Caco-2 (cell line): ENCODE results near the gene FASLG. TPM values are rescaled to one million over a fixed set of nuclear protein-coding genes. Genes with fewer than 3 reads are reported as not detected.

Experiments
- BruUV-seq: library from RNA; stranded (reverse); fragments of 400-500 nt; replicated peaks from 2 replicates; lab custom pipeline; 2021; lab: Mats Ljungman, UMichigan
- CTCF ChIA-PET: fragments of 300-600 bp; sonication (Branson Sonifier 250); formaldehyde crosslinking; loops from one replicate; lab custom pipeline; 2022; ENCODE audit warnings: antibody characterized with exemption; lab: Charles Lee
- POLR2A ChIA-PET: fragments of 300-600 bp; sonication (Branson Sonifier 250); formaldehyde crosslinking; loops from one replicate; lab custom pipeline; 2022; ENCODE audit warnings: antibody characterized with exemption; lab: Charles Lee
- DNase-seq, 2 experiments: peaks; one replicate each; pipeline versions ENCODE4 v3.0.0 to v3.0.0-alpha.2; 2020 to 2022
- H3K27me3 ChIP-seq: replicated peaks from 2 replicates; pipeline ENCODE4 v1.6.0; 2011; ENCODE audit warnings: low read length; ENCODE audit not compliant: control insufficient read depth, insufficient read depth
- H3K36me3 ChIP-seq: 2 replicates; pipeline ENCODE4 v1.5.1; 2011; ENCODE audit warnings: low read length; ENCODE audit not compliant: control insufficient read depth, insufficient read depth
- H3K4me1 ChIP-seq: fragments of 250-450 bp; sonication (Bioruptor Pico); 2 replicates; pipeline ENCODE4 v1.5.1; 2020; ENCODE audit warnings: mild to moderate bottlenecking
- H3K4me3 ChIP-seq: 2 replicates; pipeline ENCODE4 v1.5.1; 2011; ENCODE audit warnings: low read depth, mild to moderate bottlenecking, control low read depth, low read length
- H3K9me3 ChIP-seq: fragments of 250-450 bp; sonication (Bioruptor Pico); 2 replicates; pipeline ENCODE4 v1.5.1; 2020; ENCODE audit warnings: mild to moderate bottlenecking, moderate library complexity
- H3K27ac Mint-ChIP-seq: one replicate; pipeline ENCODE4 v1.8.0; 2022; ENCODE audit warnings: mixed read lengths; ENCODE audit not compliant: unreplicated experiment
- H3K27me3 Mint-ChIP-seq: one replicate; pipeline ENCODE4 v1.8.0; 2022; ENCODE audit warnings: mixed read lengths; ENCODE audit not compliant: insufficient read depth, unreplicated experiment
- H3K36me3 Mint-ChIP-seq: one replicate; pipeline ENCODE4 v1.8.0; 2022; ENCODE audit warnings: mild to moderate bottlenecking, mixed read lengths; ENCODE audit not compliant: insufficient read depth, unreplicated experiment
- H3K4me1 Mint-ChIP-seq: one replicate; pipeline ENCODE4 v1.8.0; 2022; ENCODE audit warnings: low read depth, mixed read lengths; ENCODE audit not compliant: unreplicated experiment
- H3K4me3 Mint-ChIP-seq: one replicate; pipeline ENCODE4 v1.8.0; 2022; ENCODE audit warnings: mild to moderate bottlenecking, moderate library complexity, mixed read lengths; ENCODE audit not compliant: unreplicated experiment
- H3K9me3 Mint-ChIP-seq: one replicate; pipeline ENCODE4 v1.8.0; 2022; ENCODE audit warnings: mixed read lengths; ENCODE audit not compliant: unreplicated experiment
- intact Hi-C: fragments of 100-400 bp; cut with micrococcal nuclease; formaldehyde crosslinking; loops from one replicate; pipeline ENCODE4 v1.10.0; 2022; ENCODE audit not compliant: unreplicated experiment
- total RNA-seq: library from RNA; stranded (reverse); gene quantifications from 2 replicates; pipeline ENCODE4 v1.2.3, GENCODE V29; 2022
- TF ChIP-seq, protein P1 (sequence below), 2 experiments: fragments of 200-600 bp in 1 of 2; IDR thresholded peaks; 1 replicate in 1 of 2; 2 replicates in 1 of 2; pipeline versions ENCODE4 v1.5.1 to v1.8.0; 2011 to 2022; ENCODE audit warnings: antibody characterized with exemption in 1 of 2, control low read depth in 1 of 2, inconsistent platforms in 1 of 2, low read depth in 1 of 2, low read length in 1 of 2, mild to moderate bottlenecking in 1 of 2, moderate library complexity in 1 of 2; ENCODE audit not compliant: insufficient read depth in 1 of 2, severe bottlenecking in 1 of 2, unreplicated experiment in 1 of 2

FASLG gene
- total RNA-seq, 1 experiment from 2014 or later, result not detected

DNA sequence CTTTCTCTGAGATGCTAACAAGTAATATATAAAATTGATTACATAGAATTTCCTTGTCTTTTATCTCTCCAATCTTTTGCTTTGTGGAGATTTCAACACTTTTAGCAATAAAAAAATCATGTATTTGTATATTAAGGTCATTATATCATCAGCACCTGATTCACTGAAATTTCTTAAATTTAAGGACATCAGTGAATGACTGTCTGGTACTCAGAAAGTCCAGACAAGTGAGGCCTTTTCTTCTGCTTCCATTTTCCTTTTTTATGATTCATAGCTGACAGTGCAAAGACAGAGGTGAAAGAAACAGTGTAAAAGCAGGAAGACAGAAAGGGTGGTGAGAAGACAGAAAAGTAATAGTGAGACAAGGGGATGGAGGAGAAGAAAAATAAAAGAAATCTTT lies 54.6 kb downstream of the FASLG start:
- H3K4me3 Mint-ChIP-seq, result no peak overlapping the region
- ChIA-PET POLR2A (no interaction called here), CTCF (no interaction called here)
- H3K4me1 ChIP-seq, result peaks cover 7% of the 10 kb centered on the region; the same call in 1 of the 2 replicates
- H3K27me3 ChIP-seq, result no peaks in the 10 kb centered on the region
- no peaks in the 10 kb centered on the region for H3K36me3 ChIP-seq
- H3K9me3 Mint-ChIP-seq, result no peaks in the 10 kb centered on the region
- no TSS peak for BruUV-seq
- H3K27me3 Mint-ChIP-seq, result no peaks in the 10 kb centered on the region
- H3K4me3 ChIP-seq, result no peak overlapping the region
- H3K36me3 Mint-ChIP-seq, result no peaks in the 10 kb centered on the region
- H3K9me3 ChIP-seq, result no peaks in the 10 kb centered on the region
- intact Hi-C loops, result no loop called here
- peaks cover 13% of the 10 kb centered on the region for H3K4me1 Mint-ChIP-seq
- H3K27ac Mint-ChIP-seq, result no peak overlapping the region
- TF ChIP-seq, protein P1, sequence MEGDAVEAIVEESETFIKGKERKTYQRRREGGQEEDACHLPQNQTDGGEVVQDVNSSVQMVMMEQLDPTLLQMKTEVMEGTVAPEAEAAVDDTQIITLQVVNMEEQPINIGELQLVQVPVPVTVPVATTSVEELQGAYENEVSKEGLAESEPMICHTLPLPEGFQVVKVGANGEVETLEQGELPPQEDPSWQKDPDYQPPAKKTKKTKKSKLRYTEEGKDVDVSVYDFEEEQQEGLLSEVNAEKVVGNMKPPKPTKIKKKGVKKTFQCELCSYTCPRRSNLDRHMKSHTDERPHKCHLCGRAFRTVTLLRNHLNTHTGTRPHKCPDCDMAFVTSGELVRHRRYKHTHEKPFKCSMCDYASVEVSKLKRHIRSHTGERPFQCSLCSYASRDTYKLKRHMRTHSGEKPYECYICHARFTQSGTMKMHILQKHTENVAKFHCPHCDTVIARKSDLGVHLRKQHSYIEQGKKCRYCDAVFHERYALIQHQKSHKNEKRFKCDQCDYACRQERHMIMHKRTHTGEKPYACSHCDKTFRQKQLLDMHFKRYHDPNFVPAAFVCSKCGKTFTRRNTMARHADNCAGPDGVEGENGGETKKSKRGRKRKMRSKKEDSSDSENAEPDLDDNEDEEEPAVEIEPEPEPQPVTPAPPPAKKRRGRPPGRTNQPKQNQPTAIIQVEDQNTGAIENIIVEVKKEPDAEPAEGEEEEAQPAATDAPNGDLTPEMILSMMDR (IDR thresholded peaks at IDR 0.05; ENCODE audit: insufficient read depth in 1 of 2, low read depth in 1 of 2, low read length in 1 of 2, severe bottlenecking in 1 of 2, unreplicated experiment in 1 of 2), result no peak
- DNase-seq, result no peak

Other genes with a start within 250 kb of the FASLG start
- gene C1orf105, start 238.4 kb upstream of the FASLG start, total RNA-seq, result 0.82 and 1.9 TPM in 2 replicates
- gene PIGC, start 215.0 kb upstream of the FASLG start, total RNA-seq, result 23.7 and 26.1 TPM in 2 replicates
- 48.4 and 50.3 TPM in 2 replicates for gene SUCO, start 126.0 kb upstream of the FASLG start, total RNA-seq